Measurements from ENCODE around the gene CSNK1G1. TPM values are rescaled to one million over a fixed set of nuclear protein-coding genes. Genes with fewer than 3 reads are reported as not detected.

Gene CSNK1G1
- total RNA-seq, 1 donor: 34.0 TPM

DNA sequence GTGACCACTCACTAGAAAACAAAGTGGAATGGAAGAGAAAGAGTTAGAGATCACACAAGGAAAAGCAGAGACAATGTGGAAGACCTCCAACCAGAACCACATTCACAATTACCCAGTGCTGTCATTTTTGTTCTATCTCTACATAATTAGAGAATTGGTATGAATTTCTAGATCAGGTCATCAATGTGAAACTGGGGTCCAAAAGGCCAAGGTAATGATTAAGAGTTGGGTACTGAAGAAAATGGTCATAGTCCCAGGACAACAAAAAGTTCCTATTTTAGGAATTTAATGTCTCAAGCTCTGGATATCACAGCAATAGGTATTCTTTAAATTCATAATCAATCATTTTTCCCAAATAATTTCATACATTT is 108.5 kb downstream of the CSNK1G1 start:
- H2AFZ ChIP-seq (ENCODE audit: low read length): no peak overlapping the region
- no peaks in the 10 kb centered on the region for H3K27me3 ChIP-seq (ENCODE audit: insufficient read depth, low read length)
- no peak for DNase-seq (ENCODE audit: insufficient read length, low spot score, missing footprints)
- H3K9me3 ChIP-seq (ENCODE audit: low read depth, low read length): no peaks in the 10 kb centered on the region
- H3K79me2 ChIP-seq (ENCODE audit: insufficient read depth, low read length): peaks cover 47% of the 10 kb centered on the region
- H3K4me3 ChIP-seq (ENCODE audit: insufficient read depth, low read length): no peak overlapping the region
- peaks cover 4% of the 10 kb centered on the region for H4K20me1 ChIP-seq (ENCODE audit: insufficient read depth, low read length)
- H3K4me1 ChIP-seq (ENCODE audit: insufficient read depth, low read length): peaks cover 45% of the 10 kb centered on the region
- H3K36me3 ChIP-seq (ENCODE audit: insufficient read depth, low read length): no peaks in the 10 kb centered on the region
- peak overlapping the region; percentile 57 for H3K4me2 ChIP-seq (ENCODE audit: insufficient read depth, low read length)
- TF ChIP-seq, protein P1, sequence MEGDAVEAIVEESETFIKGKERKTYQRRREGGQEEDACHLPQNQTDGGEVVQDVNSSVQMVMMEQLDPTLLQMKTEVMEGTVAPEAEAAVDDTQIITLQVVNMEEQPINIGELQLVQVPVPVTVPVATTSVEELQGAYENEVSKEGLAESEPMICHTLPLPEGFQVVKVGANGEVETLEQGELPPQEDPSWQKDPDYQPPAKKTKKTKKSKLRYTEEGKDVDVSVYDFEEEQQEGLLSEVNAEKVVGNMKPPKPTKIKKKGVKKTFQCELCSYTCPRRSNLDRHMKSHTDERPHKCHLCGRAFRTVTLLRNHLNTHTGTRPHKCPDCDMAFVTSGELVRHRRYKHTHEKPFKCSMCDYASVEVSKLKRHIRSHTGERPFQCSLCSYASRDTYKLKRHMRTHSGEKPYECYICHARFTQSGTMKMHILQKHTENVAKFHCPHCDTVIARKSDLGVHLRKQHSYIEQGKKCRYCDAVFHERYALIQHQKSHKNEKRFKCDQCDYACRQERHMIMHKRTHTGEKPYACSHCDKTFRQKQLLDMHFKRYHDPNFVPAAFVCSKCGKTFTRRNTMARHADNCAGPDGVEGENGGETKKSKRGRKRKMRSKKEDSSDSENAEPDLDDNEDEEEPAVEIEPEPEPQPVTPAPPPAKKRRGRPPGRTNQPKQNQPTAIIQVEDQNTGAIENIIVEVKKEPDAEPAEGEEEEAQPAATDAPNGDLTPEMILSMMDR (IDR thresholded peaks at IDR 0.05; ENCODE audit: extremely low read depth, low read depth, low read length): no peak
- H3K27ac ChIP-seq (ENCODE audit: low read depth, low read length): peak overlapping the region; percentile 97

DNA sequence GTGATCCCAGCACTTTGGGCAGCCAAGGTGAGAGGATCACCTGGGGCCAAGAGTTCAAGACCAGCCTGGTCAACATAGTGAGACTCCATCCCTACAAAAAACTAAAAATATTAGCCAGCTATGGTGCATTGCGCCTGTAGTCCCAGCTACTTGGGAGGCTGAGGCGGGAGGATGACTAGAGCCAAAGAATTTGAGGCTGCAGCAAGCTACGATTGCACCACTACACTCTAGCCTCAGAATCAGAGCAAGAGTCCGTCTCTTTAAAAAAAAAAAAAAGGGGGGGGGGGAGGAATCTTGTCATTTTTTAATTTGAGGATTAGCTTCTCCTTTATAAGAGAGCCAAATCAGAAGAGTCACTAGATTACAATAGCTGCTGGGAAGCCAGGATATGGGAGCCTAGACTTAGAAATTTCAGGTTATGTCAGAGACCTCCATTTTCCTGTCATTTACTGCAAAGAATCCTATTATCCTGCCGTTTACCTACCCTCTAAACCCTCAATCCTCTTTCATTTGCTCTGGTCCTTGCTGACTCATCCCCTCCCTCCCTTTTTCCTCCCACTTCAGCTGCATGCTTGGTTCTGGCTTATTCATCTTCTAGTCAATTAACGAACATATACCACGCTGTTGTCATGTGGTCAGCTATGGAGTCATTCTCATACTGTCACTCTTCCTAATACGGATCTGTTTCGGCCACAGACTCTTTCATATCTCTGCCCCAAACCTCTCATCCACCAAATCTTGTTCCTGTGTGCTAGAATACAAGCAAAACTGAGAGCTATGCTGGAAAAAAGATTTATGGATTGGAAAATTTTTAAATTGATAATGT is 109.4 kb downstream of the CSNK1G1 start:
- Histone ChIP-seq H3K9me3 (ENCODE audit: low read depth, low read length) (no peaks in the 10 kb centered on the region), H3K27me3 (ENCODE audit: insufficient read depth, low read length) (no peaks in the 10 kb centered on the region), H2AFZ (ENCODE audit: low read length) (no peak overlapping the region)

DNA sequence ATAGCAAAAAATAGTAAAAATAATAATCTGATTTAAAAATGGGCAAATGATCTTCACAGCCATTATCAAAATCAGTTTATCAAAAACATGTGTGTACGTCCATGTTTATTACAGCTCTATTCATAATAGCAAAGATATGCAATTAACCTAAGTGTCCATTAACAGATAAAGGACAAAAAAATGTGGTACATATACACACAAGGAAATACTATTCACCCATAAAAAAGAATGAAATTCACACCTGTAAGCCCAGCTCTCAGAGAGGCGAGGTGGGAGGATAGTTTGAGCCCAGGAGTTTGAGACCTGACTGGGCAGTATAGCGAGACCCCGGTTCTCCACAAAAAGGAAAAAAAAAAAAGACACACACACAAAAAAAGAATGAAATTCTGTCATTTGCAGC is 110.6 kb downstream of the CSNK1G1 start:
- Histone ChIP-seq H3K4me2 (ENCODE audit: insufficient read depth, low read length) (no peak overlapping the region), H4K20me1 (ENCODE audit: insufficient read depth, low read length) (peaks cover 4% of the 10 kb centered on the region), H3K27me3 (ENCODE audit: insufficient read depth, low read length) (no peaks in the 10 kb centered on the region), H3K9me3 (ENCODE audit: low read depth, low read length) (no peaks in the 10 kb centered on the region), H3K4me3 (ENCODE audit: insufficient read depth, low read length) (no peak overlapping the region), H3K79me2 (ENCODE audit: insufficient read depth, low read length) (peaks cover 60% of the 10 kb centered on the region), H3K27ac (ENCODE audit: low read depth, low read length) (no peak overlapping the region), H3K36me3 (ENCODE audit: insufficient read depth, low read length) (no peaks in the 10 kb centered on the region), H2AFZ (ENCODE audit: low read length) (no peak overlapping the region), H3K4me1 (ENCODE audit: insufficient read depth, low read length) (peaks cover 32% of the 10 kb centered on the region)
- DNase-seq (ENCODE audit: insufficient read length, low spot score, missing footprints): no peak
- TF ChIP-seq, protein P1 (IDR thresholded peaks at IDR 0.05; ENCODE audit: extremely low read depth, low read depth, low read length): no peak

More for the DNA sequence above, 109.4 kb downstream of the CSNK1G1 start:
- Histone ChIP-seq H3K4me2 (ENCODE audit: insufficient read depth, low read length) (peak overlapping the region; percentile 57), H3K4me3 (ENCODE audit: insufficient read depth, low read length) (peak overlapping the region; percentile 49), H4K20me1 (ENCODE audit: insufficient read depth, low read length) (peaks cover 4% of the 10 kb centered on the region), H3K27ac (ENCODE audit: low read depth, low read length) (peak overlapping the region; percentile 97), H3K79me2 (ENCODE audit: insufficient read depth, low read length) (peaks cover 53% of the 10 kb centered on the region), H3K36me3 (ENCODE audit: insufficient read depth, low read length) (no peaks in the 10 kb centered on the region), H3K4me1 (ENCODE audit: insufficient read depth, low read length) (peaks cover 43% of the 10 kb centered on the region)
- peak; percentile 17 for DNase-seq (ENCODE audit: insufficient read length, low spot score, missing footprints)
- TF ChIP-seq, protein P1 (IDR thresholded peaks at IDR 0.05; ENCODE audit: extremely low read depth, low read depth, low read length): no peak

DNA sequence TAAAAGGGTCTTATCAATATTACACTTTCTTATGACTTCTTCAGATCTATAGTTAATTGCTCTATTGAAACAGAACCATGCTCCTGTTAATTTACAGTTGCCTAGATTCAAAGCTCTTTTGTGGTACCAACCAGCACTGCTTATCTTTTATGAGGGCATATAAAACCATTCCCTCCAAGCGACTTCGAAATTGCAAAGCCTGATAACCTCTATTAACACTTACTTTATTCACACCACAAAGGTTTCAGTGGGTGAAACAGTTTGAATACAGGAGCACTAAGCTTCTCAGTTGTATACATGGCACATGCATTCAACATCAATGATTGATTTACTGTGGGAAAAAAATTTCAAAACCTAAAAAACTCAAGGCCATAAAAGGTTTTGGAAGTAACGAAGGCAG is 118.3 kb downstream of the CSNK1G1 start:
- H3K79me2 ChIP-seq (ENCODE audit: insufficient read depth, low read length): peaks cover 86% of the 10 kb centered on the region
- no peaks in the 10 kb centered on the region for H3K36me3 ChIP-seq (ENCODE audit: insufficient read depth, low read length)
- no peak overlapping the region for H3K4me2 ChIP-seq (ENCODE audit: insufficient read depth, low read length)
- TF ChIP-seq, protein P1 (IDR thresholded peaks at IDR 0.05; ENCODE audit: extremely low read depth, low read depth, low read length): no peak
- H3K27ac ChIP-seq (ENCODE audit: low read depth, low read length): no peak overlapping the region
- no peaks in the 10 kb centered on the region for H3K27me3 ChIP-seq (ENCODE audit: insufficient read depth, low read length)
- H3K4me1 ChIP-seq (ENCODE audit: insufficient read depth, low read length): peaks cover 8% of the 10 kb centered on the region
- H4K20me1 ChIP-seq (ENCODE audit: insufficient read depth, low read length): peaks cover 26% of the 10 kb centered on the region
- no peak overlapping the region for H3K4me3 ChIP-seq (ENCODE audit: insufficient read depth, low read length)
- no peaks in the 10 kb centered on the region for H3K9me3 ChIP-seq (ENCODE audit: low read depth, low read length)
- no peak overlapping the region for H2AFZ ChIP-seq (ENCODE audit: low read length)
- no peak for DNase-seq (ENCODE audit: insufficient read length, low spot score, missing footprints)

Measured in osteoblast (primary cell).